ENCODE measurements around the gene CNFN. TPM values are rescaled to one million over a fixed set of nuclear protein-coding genes. Genes with fewer than 3 reads are reported as not detected.

Gene CNFN
- total RNA-seq, 2 experiments from 2014 or later, result not detected

DNA sequence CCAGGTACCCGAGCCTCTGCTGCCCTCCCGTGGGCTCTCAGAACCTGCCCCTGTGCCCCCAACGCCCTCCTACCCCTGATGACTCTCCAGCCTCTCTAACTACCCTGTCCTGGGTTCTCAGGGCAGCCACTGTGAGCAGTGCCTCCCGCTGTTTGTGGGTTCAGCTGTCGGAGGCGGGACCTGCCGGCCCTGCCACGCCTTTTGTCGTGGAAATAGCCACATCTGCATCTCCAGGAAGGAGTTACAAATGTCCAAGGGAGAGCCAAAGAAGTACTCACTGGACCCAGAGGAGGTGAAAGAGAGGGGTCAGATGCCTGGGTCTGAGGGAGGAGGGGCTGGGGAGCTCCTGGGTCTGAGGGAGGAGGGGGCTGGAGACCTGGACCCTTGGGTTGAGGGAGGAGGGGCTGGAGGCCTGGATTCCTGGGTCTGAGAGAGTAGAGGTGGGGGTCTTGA lies 20.0 kb downstream of the CNFN start:
- no peak overlapping the region for H3K4me3 Mint-ChIP-seq
- H3K36me3 Mint-ChIP-seq (ENCODE audit: low read depth), result no peaks in the 10 kb centered on the region
- H3K9me3 Mint-ChIP-seq (ENCODE audit: insufficient read depth), result no peaks in the 10 kb centered on the region
- ChIA-PET CTCF (no interaction called here), POLR2A (no interaction called here)
- no peak overlapping the region for H3K27ac Mint-ChIP-seq
- ATAC-seq (no peak), DNase-seq (no peak)
- H3K27me3 Mint-ChIP-seq (ENCODE audit: low read depth), result no peaks in the 10 kb centered on the region
- H3K4me1 Mint-ChIP-seq (ENCODE audit: low read depth), result no peaks in the 10 kb centered on the region

DNA sequence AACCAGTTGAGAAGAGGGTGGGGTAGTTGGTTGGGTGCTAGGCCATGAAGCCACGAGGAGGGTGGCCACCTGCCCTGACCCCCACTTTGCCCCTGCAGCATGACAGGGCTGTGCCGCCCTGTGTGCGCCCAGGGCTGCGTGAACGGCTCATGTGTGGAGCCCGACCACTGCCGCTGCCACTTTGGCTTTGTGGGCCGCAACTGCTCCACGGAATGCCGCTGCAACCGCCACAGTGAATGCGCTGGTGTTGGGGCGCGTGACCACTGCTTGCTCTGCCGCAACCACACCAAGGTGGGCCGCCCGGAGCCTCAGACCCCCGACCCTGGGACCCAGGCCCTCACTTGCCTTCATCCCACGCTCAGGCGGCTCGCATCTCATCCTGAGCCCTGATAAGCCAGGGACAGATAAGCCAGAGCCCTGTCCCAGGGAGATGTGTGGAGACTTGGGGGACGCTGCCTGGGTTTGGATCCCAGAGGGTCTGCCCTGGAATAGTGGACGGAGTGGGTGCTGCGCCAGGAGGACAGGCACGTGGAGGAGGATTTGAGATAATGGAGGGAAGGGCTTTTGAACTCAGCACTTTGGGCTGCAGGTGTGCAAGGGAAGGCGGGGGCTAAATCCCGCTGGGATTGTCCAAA lies 20.5 kb downstream of the CNFN start:
- Mint-ChIP-seq H3K4me3 (no peak overlapping the region), H3K36me3 (ENCODE audit: low read depth) (no peaks in the 10 kb centered on the region), H3K4me1 (ENCODE audit: low read depth) (no peaks in the 10 kb centered on the region), H3K9me3 (ENCODE audit: insufficient read depth) (no peaks in the 10 kb centered on the region), H3K27ac (no peak overlapping the region), H3K27me3 (ENCODE audit: low read depth) (no peaks in the 10 kb centered on the region)
- no peak for DNase-seq
- POLR2A ChIA-PET, result no interaction called here
- no peak for ATAC-seq
- CTCF ChIA-PET, result no interaction called here

DNA sequence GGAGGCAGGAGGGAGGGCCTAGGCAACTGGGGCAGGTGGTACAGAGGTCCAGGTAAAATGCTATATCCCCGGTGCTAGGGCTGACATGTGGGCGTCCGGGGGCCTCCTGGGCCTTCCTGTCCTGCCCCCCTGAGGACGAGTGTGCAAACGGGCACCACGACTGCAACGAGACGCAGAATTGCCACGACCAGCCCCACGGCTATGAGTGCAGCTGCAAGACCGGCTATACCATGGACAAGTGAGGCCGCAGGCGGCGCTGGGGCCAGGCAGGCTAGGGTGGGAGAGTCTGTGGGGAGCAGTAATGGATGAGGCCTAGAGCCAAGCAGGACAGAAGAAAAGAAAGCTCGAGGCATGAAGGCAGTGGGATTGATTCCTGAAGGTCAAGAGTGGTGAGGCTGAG lies 21.3 kb downstream of the CNFN start:
- no peaks in the 10 kb centered on the region for H3K9me3 Mint-ChIP-seq (ENCODE audit: insufficient read depth)
- DNase-seq (no peak), ATAC-seq (no peak)
- no peak overlapping the region for H3K27ac Mint-ChIP-seq
- no peaks in the 10 kb centered on the region for H3K4me1 Mint-ChIP-seq (ENCODE audit: low read depth)
- peaks cover under 1% of the 10 kb centered on the region for H3K36me3 Mint-ChIP-seq (ENCODE audit: low read depth)
- no peak overlapping the region for H3K4me3 Mint-ChIP-seq
- H3K27me3 Mint-ChIP-seq (ENCODE audit: low read depth), result no peaks in the 10 kb centered on the region
- CTCF ChIA-PET, result no interaction called here
- POLR2A ChIA-PET, result no interaction called here

DNA sequence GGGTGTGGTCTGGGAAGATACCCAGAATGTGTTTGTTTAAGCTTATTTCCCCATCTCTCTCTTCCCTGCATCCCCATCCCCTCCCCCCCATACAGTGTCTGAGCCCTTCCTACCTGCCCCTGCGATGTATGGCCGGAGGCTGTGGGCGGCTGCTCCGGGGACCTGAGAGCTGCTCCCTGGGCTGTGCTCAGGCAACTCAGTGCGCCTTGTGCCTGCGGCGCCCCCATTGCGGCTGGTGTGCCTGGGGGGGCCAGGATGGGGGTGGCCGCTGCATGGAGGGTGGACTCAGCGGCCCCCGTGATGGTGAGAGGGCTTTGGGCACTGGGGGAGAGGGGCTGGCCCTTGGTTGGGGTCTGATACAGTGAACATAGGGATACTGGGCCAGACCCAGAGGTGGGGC lies 21.7 kb downstream of the CNFN start:
- ChIA-PET CTCF (no interaction called here), POLR2A (no interaction called here)
- Mint-ChIP-seq H3K27me3 (ENCODE audit: low read depth) (no peaks in the 10 kb centered on the region), H3K4me3 (no peak overlapping the region), H3K4me1 (ENCODE audit: low read depth) (no peaks in the 10 kb centered on the region), H3K36me3 (ENCODE audit: low read depth) (peaks cover 4% of the 10 kb centered on the region), H3K9me3 (ENCODE audit: insufficient read depth) (no peaks in the 10 kb centered on the region), H3K27ac (no peak overlapping the region)
- ATAC-seq, result no peak
- no peak for DNase-seq

DNA sequence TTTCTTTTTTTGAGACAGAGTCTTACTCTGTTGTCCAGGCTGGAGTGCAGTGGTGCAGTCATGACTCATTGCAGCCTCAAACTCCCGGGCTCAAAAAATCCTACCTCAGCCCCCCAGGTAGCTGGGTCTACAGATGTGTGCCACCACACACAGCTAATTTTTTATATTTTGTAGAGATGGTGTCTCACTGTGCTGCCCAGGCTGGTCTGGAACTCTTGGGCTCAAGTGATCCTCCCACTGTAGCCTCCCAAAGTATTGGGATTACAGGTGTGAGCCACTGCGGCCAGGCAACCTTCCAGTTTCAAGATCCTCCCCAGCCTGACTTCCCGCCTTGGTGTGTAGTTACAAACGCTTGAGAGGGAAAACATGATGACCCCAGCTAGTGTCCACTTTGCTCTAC lies 22.2 kb downstream of the CNFN start:
- Mint-ChIP-seq H3K9me3 (ENCODE audit: insufficient read depth) (no peaks in the 10 kb centered on the region), H3K27ac (no peak overlapping the region), H3K36me3 (ENCODE audit: low read depth) (peaks cover 7% of the 10 kb centered on the region), H3K4me3 (no peak overlapping the region), H3K4me1 (ENCODE audit: low read depth) (no peaks in the 10 kb centered on the region), H3K27me3 (ENCODE audit: low read depth) (no peaks in the 10 kb centered on the region)
- DNase-seq (no peak), ATAC-seq (no peak)
- POLR2A ChIA-PET, result no interaction called here
- CTCF ChIA-PET, result no interaction called here

DNA sequence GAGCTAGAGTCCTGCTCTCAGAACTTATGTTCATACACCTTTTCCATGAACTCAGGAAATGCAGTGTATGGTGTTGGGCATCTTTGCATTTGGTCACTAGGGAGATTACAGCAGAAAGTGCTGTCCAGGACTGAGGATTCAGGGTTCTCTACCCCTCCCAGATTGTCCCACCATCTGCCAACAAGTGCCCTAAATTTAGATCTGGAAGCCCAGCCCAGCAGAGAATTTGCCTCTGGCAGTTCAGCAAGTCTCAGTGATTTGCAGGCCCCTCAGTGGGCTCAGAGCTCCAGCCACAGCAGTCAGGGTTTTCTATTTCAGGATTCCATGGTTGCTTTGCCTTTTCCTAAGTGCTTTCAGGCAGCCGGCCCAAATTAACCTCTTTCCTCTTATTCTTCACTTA lies 23.4 kb downstream of the CNFN start:
- no peaks in the 10 kb centered on the region for H3K27me3 Mint-ChIP-seq (ENCODE audit: low read depth)
- no peaks in the 10 kb centered on the region for H3K9me3 Mint-ChIP-seq (ENCODE audit: insufficient read depth)
- H3K36me3 Mint-ChIP-seq (ENCODE audit: low read depth), result peaks cover 7% of the 10 kb centered on the region
- no peak for ATAC-seq
- POLR2A ChIA-PET, result no interaction called here
- H3K4me1 Mint-ChIP-seq (ENCODE audit: low read depth), result no peaks in the 10 kb centered on the region
- no peak overlapping the region for H3K4me3 Mint-ChIP-seq
- no peak for DNase-seq
- CTCF ChIA-PET, result no interaction called here
- no peak overlapping the region for H3K27ac Mint-ChIP-seq

DNA sequence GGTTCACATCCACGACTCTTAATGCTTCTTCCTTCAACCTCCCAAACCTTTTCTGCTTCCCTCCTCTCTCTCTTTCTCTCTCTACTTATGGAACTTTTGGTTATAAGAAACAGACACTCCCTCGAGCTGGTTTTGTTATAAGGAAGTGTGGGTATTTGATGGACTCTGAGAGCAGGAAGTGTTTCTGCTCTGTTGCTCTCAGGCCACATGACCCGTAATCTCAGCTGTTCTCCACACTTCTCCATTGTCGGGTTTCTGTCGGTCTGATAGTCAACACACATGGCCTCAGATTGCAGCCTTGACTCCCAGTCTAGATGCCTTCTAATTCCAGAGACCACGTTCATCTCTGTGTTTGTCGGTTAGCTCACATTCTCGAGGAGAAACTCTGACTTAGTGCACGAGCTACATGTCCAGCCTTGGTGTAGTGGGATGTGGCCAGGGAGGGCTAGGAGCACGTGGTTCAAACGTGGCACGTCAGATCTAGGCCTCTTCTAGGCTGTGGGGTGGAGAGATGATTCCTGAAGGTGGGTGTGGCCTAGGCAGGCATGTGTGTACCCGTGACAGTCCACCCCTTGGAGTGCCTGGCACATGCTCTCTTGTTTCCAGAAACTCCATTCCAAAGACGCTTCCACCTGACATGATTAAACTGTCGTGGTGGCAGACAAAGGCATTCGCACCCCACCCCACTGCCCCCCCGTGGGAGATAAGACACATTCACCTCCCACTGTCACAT lies 26.3 kb downstream of the CNFN start:
- ATAC-seq (no peak), DNase-seq (no peak)
- H3K27me3 Mint-ChIP-seq (ENCODE audit: low read depth), result no peaks in the 10 kb centered on the region
- peaks cover 2% of the 10 kb centered on the region for H3K4me1 Mint-ChIP-seq (ENCODE audit: low read depth)
- H3K36me3 Mint-ChIP-seq (ENCODE audit: low read depth), result peaks cover 7% of the 10 kb centered on the region
- H3K27ac Mint-ChIP-seq, result no peak overlapping the region
- CTCF ChIA-PET, result no interaction called here
- H3K9me3 Mint-ChIP-seq (ENCODE audit: insufficient read depth), result no peaks in the 10 kb centered on the region
- POLR2A ChIA-PET, result no interaction called here
- no peak overlapping the region for H3K4me3 Mint-ChIP-seq

DNA sequence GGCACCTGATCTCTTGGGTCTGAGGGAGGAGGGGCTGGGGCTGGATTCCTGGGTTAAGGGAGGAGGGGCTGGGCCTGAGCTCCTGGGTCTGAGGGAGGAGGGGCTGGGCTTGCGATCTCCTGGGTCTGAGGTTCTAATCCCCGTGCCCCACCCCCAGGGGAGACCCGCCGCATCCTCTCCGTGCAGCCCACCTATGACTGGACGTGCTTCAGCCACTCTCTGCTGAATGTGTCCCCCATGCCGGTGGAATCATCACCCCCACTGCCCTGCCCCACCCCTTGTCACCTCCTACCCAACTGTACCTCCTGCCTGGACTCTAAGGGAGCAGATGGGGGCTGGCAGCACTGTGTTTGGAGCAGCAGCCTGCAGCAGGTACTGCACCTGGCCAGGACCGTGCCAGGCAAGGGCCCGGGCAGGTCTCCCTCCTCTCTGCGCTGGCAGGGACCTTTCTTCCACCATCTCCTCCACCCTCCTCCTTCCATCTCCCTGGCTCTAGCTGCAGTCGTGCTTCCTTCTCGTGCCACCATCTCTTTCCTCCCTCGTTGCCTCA lies 27.1 kb downstream of the CNFN start:
- Mint-ChIP-seq H3K36me3 (ENCODE audit: low read depth) (peaks cover 7% of the 10 kb centered on the region), H3K27ac (peak overlapping the region; percentile 4), H3K27me3 (ENCODE audit: low read depth) (no peaks in the 10 kb centered on the region), H3K4me3 (no peak overlapping the region), H3K9me3 (ENCODE audit: insufficient read depth) (no peaks in the 10 kb centered on the region), H3K4me1 (ENCODE audit: low read depth) (peaks cover 7% of the 10 kb centered on the region)
- DNase-seq, result no peak
- ChIA-PET CTCF (no interaction called here), POLR2A (no interaction called here)
- ATAC-seq, result no peak

DNA sequence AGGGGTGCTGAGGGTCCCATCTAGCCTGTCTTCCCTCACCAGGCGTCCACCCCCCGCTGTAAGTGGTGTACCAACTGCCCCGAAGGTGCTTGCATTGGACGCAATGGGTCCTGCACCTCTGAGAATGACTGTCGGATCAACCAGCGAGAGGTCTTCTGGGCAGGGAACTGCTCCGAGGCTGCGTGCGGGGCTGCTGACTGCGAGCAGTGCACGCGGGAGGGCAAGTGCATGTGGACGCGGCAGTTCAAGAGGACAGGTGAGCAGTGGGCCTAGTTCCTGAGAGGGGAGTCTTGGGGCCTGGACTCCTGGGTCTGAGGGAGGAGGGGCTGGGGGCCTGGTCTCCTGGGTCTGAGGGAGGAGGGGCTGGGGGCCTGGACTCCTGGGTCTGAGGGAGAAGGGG lies 27.8 kb downstream of the CNFN start:
- ChIA-PET CTCF (no interaction called here), POLR2A (no interaction called here)
- DNase-seq, result no peak
- no peaks in the 10 kb centered on the region for H3K27me3 Mint-ChIP-seq (ENCODE audit: low read depth)
- no peak overlapping the region for H3K27ac Mint-ChIP-seq
- H3K4me3 Mint-ChIP-seq, result no peak overlapping the region
- peaks cover 7% of the 10 kb centered on the region for H3K4me1 Mint-ChIP-seq (ENCODE audit: low read depth)
- peaks cover 7% of the 10 kb centered on the region for H3K36me3 Mint-ChIP-seq (ENCODE audit: low read depth)
- ATAC-seq, result no peak
- no peaks in the 10 kb centered on the region for H3K9me3 Mint-ChIP-seq (ENCODE audit: insufficient read depth)

DNA sequence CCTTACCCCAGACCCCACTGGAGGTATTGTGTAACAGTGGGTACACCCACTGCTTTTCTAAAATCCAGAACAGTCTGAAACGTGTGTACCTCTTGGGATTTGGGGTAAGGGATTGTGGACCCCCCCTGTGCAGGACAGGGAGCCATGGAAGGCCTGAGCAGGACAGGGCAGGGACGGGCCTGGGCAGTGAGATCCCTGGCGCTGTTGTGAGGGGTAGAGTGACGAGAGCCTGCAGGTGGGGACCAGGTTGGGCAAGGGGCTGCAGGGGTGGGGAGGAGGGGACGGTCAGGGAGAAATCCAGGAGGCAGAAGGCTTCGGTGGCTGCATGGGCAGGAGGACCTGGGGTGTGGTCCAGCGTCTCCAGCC lies 28.6 kb downstream of the CNFN start:
- ChIA-PET CTCF (no interaction called here), POLR2A (no interaction called here)
- H3K27ac Mint-ChIP-seq, result peak overlapping the region; percentile 25
- H3K36me3 Mint-ChIP-seq (ENCODE audit: low read depth), result peaks cover 7% of the 10 kb centered on the region
- peaks cover 7% of the 10 kb centered on the region for H3K4me1 Mint-ChIP-seq (ENCODE audit: low read depth)
- no peaks in the 10 kb centered on the region for H3K27me3 Mint-ChIP-seq (ENCODE audit: low read depth)
- H3K4me3 Mint-ChIP-seq, result no peak overlapping the region
- no peak for ATAC-seq
- DNase-seq, result no peak
- H3K9me3 Mint-ChIP-seq (ENCODE audit: insufficient read depth), result no peaks in the 10 kb centered on the region

DNA sequence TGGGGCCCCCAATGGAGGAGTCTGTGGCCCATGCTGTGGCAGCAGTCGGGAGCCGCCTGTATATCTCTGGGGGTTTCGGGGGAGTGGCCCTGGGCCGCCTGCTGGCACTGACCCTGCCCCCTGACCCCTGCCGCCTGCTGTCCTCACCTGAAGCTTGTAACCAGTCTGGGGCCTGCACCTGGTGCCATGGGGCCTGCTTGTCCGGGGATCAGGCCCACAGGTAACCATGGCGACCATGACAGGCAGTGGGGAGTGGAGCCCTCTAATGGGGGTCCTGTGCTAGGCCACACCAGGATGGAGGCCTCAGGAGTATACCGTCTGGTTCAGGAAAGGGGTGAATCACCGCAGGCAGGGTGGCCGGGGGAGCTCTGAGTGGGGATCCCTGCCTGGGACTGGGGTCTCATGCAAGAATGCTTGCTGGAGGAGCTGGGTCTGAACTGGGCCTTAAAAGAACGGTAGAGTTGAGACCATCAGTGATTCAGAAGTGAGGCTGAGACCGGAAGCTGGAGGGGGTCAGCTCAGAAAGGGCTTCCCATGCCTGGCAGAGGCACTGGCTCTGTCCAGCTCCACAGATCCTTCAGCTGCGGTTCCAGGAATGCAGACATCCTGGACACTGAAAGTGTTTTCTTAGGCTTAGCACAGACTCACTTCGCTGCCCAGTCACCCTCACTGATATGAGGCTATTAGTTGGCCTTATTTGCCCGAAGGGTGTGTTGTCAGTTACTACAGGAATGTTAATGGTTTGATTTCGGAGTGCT lies 29.1 kb downstream of the CNFN start:
- ChIA-PET POLR2A (no interaction called here), CTCF (no interaction called here)
- H3K9me3 Mint-ChIP-seq (ENCODE audit: insufficient read depth), result no peaks in the 10 kb centered on the region
- H3K27ac Mint-ChIP-seq, result no peak overlapping the region
- peaks cover 7% of the 10 kb centered on the region for H3K36me3 Mint-ChIP-seq (ENCODE audit: low read depth)
- no peak for ATAC-seq
- H3K27me3 Mint-ChIP-seq (ENCODE audit: low read depth), result no peaks in the 10 kb centered on the region
- no peak for DNase-seq
- H3K4me3 Mint-ChIP-seq, result no peak overlapping the region
- peaks cover 7% of the 10 kb centered on the region for H3K4me1 Mint-ChIP-seq (ENCODE audit: low read depth)

DNA sequence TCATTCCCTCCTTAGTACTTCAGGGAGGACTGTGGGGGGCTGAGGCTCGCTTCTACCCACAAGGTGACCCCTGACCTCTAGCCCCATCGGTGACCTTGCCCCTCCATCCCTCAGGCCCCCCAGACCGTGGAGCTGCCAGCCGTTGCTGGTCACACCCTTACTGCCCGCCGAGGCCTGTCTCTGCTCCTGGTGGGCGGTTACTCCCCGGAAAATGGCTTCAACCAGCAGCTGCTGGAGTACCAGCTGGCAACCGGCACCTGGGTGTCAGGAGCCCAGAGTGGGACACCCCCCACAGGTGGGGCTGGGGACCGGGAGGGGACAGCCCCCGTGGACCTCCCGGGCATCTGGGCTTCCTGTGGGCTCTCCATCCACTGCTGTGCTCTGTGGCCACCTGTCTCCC lies 32.8 kb downstream of the CNFN start:
- ChIA-PET CTCF (no interaction called here), POLR2A (interaction anchor here (1.0 kb wide), 1 partner anchor 15 kb away, joined by 3 read pairs; no protein-coding TSS in a partner anchor)
- Mint-ChIP-seq H3K4me3 (no peak overlapping the region), H3K4me1 (ENCODE audit: low read depth) (peaks cover 7% of the 10 kb centered on the region), H3K27me3 (ENCODE audit: low read depth) (no peaks in the 10 kb centered on the region), H3K27ac (no peak overlapping the region), H3K9me3 (ENCODE audit: insufficient read depth) (no peaks in the 10 kb centered on the region), H3K36me3 (ENCODE audit: low read depth) (no peaks in the 10 kb centered on the region)
- DNase-seq (no peak), ATAC-seq (no peak)
